ENCODE measurements around the gene RIPK3.

- TF ChIP-seq POLR2A (IDR thresholded peaks at IDR 0.05; ENCODE audit: low read depth, low read length), result no peak
- TF ChIP-seq POLR2AphosphoS5 (IDR thresholded peaks at IDR 0.05; ENCODE audit: low read depth, low read length), result no peak
- no peak for TF ChIP-seq TAF1 (IDR thresholded peaks at IDR 0.05; ENCODE audit: borderline replicate concordance, low read depth, low read length)
Observed at GRCh38 chr14:24377657-24378056, 37.9 kb upstream of the RIPK3 start.
